IMR-90 (cell line): Measurements from ENCODE around the gene DPH3. TPM values are rescaled to one million over a fixed set of nuclear protein-coding genes. Genes with fewer than 3 reads are reported as not detected.

Experiments
- ATAC-seq: fragments of 200-7000 bp; cut with Tn5 transposase; 2 replicates; pipeline ENCODE4 v1.9.1; 2020; ENCODE audit warnings: low read depth, mild to moderate bottlenecking, moderate library complexity
- BruUV-seq: library from RNA; stranded (reverse); fragments of 400-500 nt; replicated peaks from 2 replicates; lab custom pipeline; 2021; lab: Mats Ljungman, UMichigan
- CTCF ChIA-PET: fragments of 300-600 bp; formaldehyde crosslinking; extraction: SDS; loops from one replicate; lab custom pipeline; 2021; ENCODE audit warnings: antibody characterized with exemption; lab: Yijun Ruan, JAX
- POLR2A ChIA-PET: fragments of 300-600 bp; sonication (Branson Sonifier 250); formaldehyde crosslinking; loops from one replicate; lab custom pipeline; 2022; ENCODE audit warnings: antibody characterized with exemption; ENCODE audit not compliant: unreplicated experiment; lab: Charles Lee
- DNase-seq: peaks from one replicate; pipeline ENCODE4 v3.0.0; 2013
- H2AFZ ChIP-seq: replicated peaks from 2 replicates; pipeline ENCODE3; 2013; ENCODE audit warnings: low read length, mild to moderate bottlenecking; ENCODE audit not compliant: poor library complexity
- H2AK5ac ChIP-seq: 2 replicates; pipeline ENCODE4 v1.6.1; 2013; ENCODE audit warnings: low read depth, low read length, inconsistent platforms
- H2AK9ac ChIP-seq: replicated peaks from 2 replicates; pipeline ENCODE3; 2013; ENCODE audit warnings: mild to moderate bottlenecking, low read depth, low read length, moderate library complexity; ENCODE audit not compliant: poor library complexity
- H2BK120ac ChIP-seq: 2 replicates; pipeline ENCODE4 v1.6.1; 2013; ENCODE audit warnings: low read depth, low read length, inconsistent platforms
- H2BK15ac ChIP-seq: 3 replicates; pipeline ENCODE4 v1.6.1; 2013; ENCODE audit warnings: low read depth, low read length, inconsistent platforms
- H2BK20ac ChIP-seq: 2 replicates; pipeline ENCODE4 v1.6.1; 2013; ENCODE audit warnings: low read depth, mild to moderate bottlenecking, inconsistent platforms, low read length, moderate library complexity
- H2BK5ac ChIP-seq: 2 replicates; pipeline ENCODE4 v1.6.1; 2013; ENCODE audit warnings: mild to moderate bottlenecking, low read depth, low read length, inconsistent platforms; ENCODE audit not compliant: poor library complexity, severe bottlenecking
- H3K14ac ChIP-seq: replicated peaks from 2 replicates; pipeline ENCODE4 v1.6.1; 2013; ENCODE audit warnings: low read depth, low read length, inconsistent platforms
- H3K18ac ChIP-seq: 2 replicates; pipeline ENCODE4 v1.6.1; 2013; ENCODE audit warnings: low read depth, low read length, control low read depth
- H3K23ac ChIP-seq: 2 replicates; pipeline ENCODE4 v1.6.1; 2013; ENCODE audit warnings: low read depth, low read length, inconsistent platforms
- H3K27ac ChIP-seq: 2 replicates; pipeline ENCODE4 v1.5.1; 2013; ENCODE audit warnings: mild to moderate bottlenecking, control low read depth, low read length; ENCODE audit not compliant: insufficient read depth
- H3K27me3 ChIP-seq: 2 replicates; pipeline ENCODE4 v1.6.1; 2013; ENCODE audit warnings: low read length; ENCODE audit not compliant: control insufficient read depth, insufficient read depth
- H3K36me3 ChIP-seq: 2 replicates; pipeline ENCODE4 v1.6.1; 2013; ENCODE audit warnings: low read length, mixed read lengths; ENCODE audit not compliant: control insufficient read depth, insufficient read depth
- H3K4ac ChIP-seq: 2 replicates; pipeline ENCODE4 v1.6.1; 2013; ENCODE audit warnings: low read depth, low read length, inconsistent platforms
- H3K4me1 ChIP-seq: 2 replicates; pipeline ENCODE4 v1.6.1; 2013; ENCODE audit warnings: low read length, mixed read lengths; ENCODE audit not compliant: control insufficient read depth, insufficient read depth
- H3K4me2 ChIP-seq: 2 replicates; pipeline ENCODE4 v1.6.1; 2013; ENCODE audit warnings: low read depth, mild to moderate bottlenecking, control low read depth, low read length, moderate library complexity
- H3K4me3 ChIP-seq: 2 replicates; pipeline ENCODE4 v1.5.1; 2013; ENCODE audit warnings: low read depth, mild to moderate bottlenecking, control low read depth, low read length, moderate library complexity; ENCODE audit not compliant: insufficient read depth
- H3K56ac ChIP-seq: 2 replicates; pipeline ENCODE4 v1.6.1; 2013; ENCODE audit warnings: low read length, inconsistent platforms; ENCODE audit not compliant: insufficient read depth; ENCODE audit errors: extremely low read depth
- H3K79me1 ChIP-seq, 2 experiments: 2 replicates each; pipeline ENCODE4 v1.6.1; 2013; ENCODE audit warnings: low read length in 2 of 2, inconsistent platforms in 1 of 2, low read depth in 1 of 2
- H3K9ac ChIP-seq: 2 replicates; pipeline ENCODE4 v1.6.1; 2013; ENCODE audit warnings: low read depth, low read length, control low read depth
- H3K9me1 ChIP-seq: 2 replicates; pipeline ENCODE4 v1.6.1; 2013; ENCODE audit warnings: low read length, inconsistent platforms; ENCODE audit not compliant: insufficient read depth
- H3K9me3 ChIP-seq: 2 replicates; pipeline ENCODE4 v1.6.1; 2013; ENCODE audit warnings: low read length; ENCODE audit not compliant: control insufficient read depth, insufficient read depth
- H4K20me1 ChIP-seq: 2 replicates; pipeline ENCODE4 v1.6.1; 2013; ENCODE audit warnings: low read length, inconsistent platforms; ENCODE audit not compliant: insufficient read depth
- H4K5ac ChIP-seq: 2 replicates; pipeline ENCODE4 v1.6.1; 2013; ENCODE audit warnings: mild to moderate bottlenecking, low read depth, low read length, control low read depth
- H4K8ac ChIP-seq, 2 experiments: 2 replicates each; pipeline ENCODE4 v1.6.1; 2013; ENCODE audit warnings: low read depth in 2 of 2, low read length in 2 of 2, control low read depth in 1 of 2, inconsistent platforms in 1 of 2
- H4K91ac ChIP-seq: 2 replicates; pipeline ENCODE4 v1.6.1; 2013; ENCODE audit warnings: low read depth, low read length, inconsistent platforms; ENCODE audit not compliant: insufficient read depth
- BHLHE40 ChIP-seq: fragments of 150-350 bp; IDR thresholded peaks from 2 replicates; pipeline ENCODE4 v1.6.1; 2016; ENCODE audit warnings: mild to moderate bottlenecking, low read depth, low read length
- CHD1 ChIP-seq: IDR thresholded peaks from 2 replicates; pipeline ENCODE4 v1.6.1; 2012; ENCODE audit warnings: low read depth, low read length, improper control_type of control experiment
- CTCF ChIP-seq: conservative IDR thresholded peaks from 2 replicates; pipeline ENCODE4 v1.5.1; 2012; ENCODE audit warnings: mild to moderate bottlenecking, low read depth, low read length, improper control_type of control experiment
- FOS ChIP-seq: fragments of 150-350 bp; IDR thresholded peaks from 2 replicates; pipeline ENCODE4 v1.6.1; 2016; ENCODE audit warnings: low read depth, low read length
- MAFK ChIP-seq: IDR thresholded peaks from 2 replicates; pipeline ENCODE4 v1.6.1; 2012; ENCODE audit warnings: low read depth, low read length, improper control_type of control experiment
- MAZ ChIP-seq: IDR thresholded peaks from 2 replicates; pipeline ENCODE4 v1.6.1; 2012; ENCODE audit warnings: low read depth, mild to moderate bottlenecking, low read length, improper control_type of control experiment, moderate library complexity, borderline replicate concordance
- MXI1 ChIP-seq: IDR thresholded peaks from 2 replicates; pipeline ENCODE4 v1.6.1; 2012; ENCODE audit warnings: low read depth, mild to moderate bottlenecking, low read length, moderate library complexity, borderline replicate concordance
- NFE2L2 ChIP-seq: fragments of 150-350 bp; IDR thresholded peaks from 2 replicates; pipeline ENCODE4 v1.6.1; 2016; ENCODE audit warnings: low read depth, mild to moderate bottlenecking, low read length
- POLR2A ChIP-seq: IDR thresholded peaks from 2 replicates; pipeline ENCODE4 v1.6.1; 2012; ENCODE audit warnings: mild to moderate bottlenecking, low read depth, low read length
- RAD21 ChIP-seq: IDR thresholded peaks from 2 replicates; pipeline ENCODE4 v1.6.1; 2012; ENCODE audit warnings: low read length, improper control_type of control experiment
- USF2 ChIP-seq: fragments of 150-350 bp; IDR thresholded peaks from 2 replicates; pipeline ENCODE4 v1.6.1; 2017; ENCODE audit warnings: mild to moderate bottlenecking, antibody characterized with exemption, low read length, low read depth
- WGBS, 2 experiments: methylation state at CpG; one replicate each; pipeline versions ENCODE4 v1.1.5 to v1.1.7; 2013; ENCODE audit warnings: missing lambda C conversion rate in 2 of 2; ENCODE audit not compliant: insufficient read length in 1 of 2; ENCODE audit errors: extremely low coverage in 2 of 2; 5-methylcytosine and 5-hydroxymethylcytosine counted together
- dilution Hi-C: fragments of 300-500 bp; cut with HindIII; formaldehyde crosslinking; loops from one replicate; pipeline ENCODE4 v1.14.3; 2018; ENCODE audit warnings: low sequenced_read_pairs; ENCODE audit not compliant: unreplicated experiment
- in situ Hi-C: fragments of 300-500 bp; cut with MboI; formaldehyde crosslinking; loops from 3 replicates; pipeline ENCODE4 v1.14.3; 2019; ENCODE audit warnings: low sequenced_read_pairs, inconsistent platforms, mixed read lengths
- intact Hi-C: fragments of 100-400 bp; cut with micrococcal nuclease; formaldehyde crosslinking; loops from 2 replicates; pipeline ENCODE4 v1.10.0; 2022
- polyA plus RNA-seq, 3 experiments: library from polyadenylated mRNA; depleted of rRNA; stranded (reverse); fragments of >200 nt; gene quantifications; 2 replicates each; pipeline ENCODE4 v1.2.3, GENCODE V29; 2012; ENCODE audit warnings: low replicate concordance in 1 of 3
- total RNA-seq: library from RNA; depleted of rRNA; stranded (reverse); fragments of >200 nt; gene quantifications from 2 replicates; pipeline ENCODE4 v1.2.3, GENCODE V29; 2012

DPH3 gene
- total and polyA plus RNA-seq, 2 of the 4 experiments (the other 2 are of a cell fraction): 12.9 to 32.1 TPM

- Histone ChIP-seq H3K18ac (no peak overlapping the region), H3K9ac (no peak overlapping the region), H3K36me3 (peaks cover 3% of the 10 kb centered on the region; the same call in 1 of the 2 replicates), H2AFZ (no peak overlapping the region), H2BK5ac (no peak overlapping the region), H3K56ac (no peak overlapping the region), H2BK120ac (no peak overlapping the region), H3K27ac (no peak overlapping the region), H4K91ac (no peak overlapping the region), H4K5ac (no peak overlapping the region), H4K20me1 (no peaks in the 10 kb centered on the region), H3K79me1 (peaks cover 34 to 40% of the 10 kb centered on the region in 2 experiments), H2AK9ac (no peak overlapping the region), H3K4me1 (no peaks in the 10 kb centered on the region), H4K8ac (no peak overlapping the region), H3K4me3 (no peak overlapping the region), H3K9me3 (no peaks in the 10 kb centered on the region), H2BK20ac (no peak overlapping the region), H3K9me1 (peaks cover 3% of the 10 kb centered on the region; the same call in 1 of the 2 replicates), H3K23ac (no peak overlapping the region), H3K4ac (no peak overlapping the region), H3K14ac (no peak overlapping the region), H2AK5ac (no peak overlapping the region), H3K4me2 (no peak overlapping the region), H3K27me3 (no peaks in the 10 kb centered on the region), H2BK15ac (no peak overlapping the region)
- BruUV-seq: no TSS peak
- no peak for DNase-seq
- ChIA-PET POLR2A (no interaction called here), CTCF (no interaction called here)
- dilution Hi-C loops: no loop called here
- intact Hi-C loops: no loop called here
- WGBS, 2 experiments: no CpG with 5 or more reads among the region's 3 CpGs
- in situ Hi-C loops: no loop called here
- TF ChIP-seq CHD1: no peak
- TF ChIP-seq POLR2A: no peak
- TF ChIP-seq CTCF: no peak
- TF ChIP-seq RAD21: no peak
- TF ChIP-seq NFE2L2: no peak
- TF ChIP-seq MAFK: no peak
- no peak for TF ChIP-seq MAZ
- no peak for TF ChIP-seq FOS
- TF ChIP-seq USF2: no peak
- TF ChIP-seq MXI1: no peak
- TF ChIP-seq BHLHE40: no peak
- ATAC-seq: no peak
Observed at GRCh38 chr3:16266714-16267113, 2.0 kb upstream of the DPH3 start.
